ENCODE data around the gene BTG4.

- TF ChIP-seq, protein P1, sequence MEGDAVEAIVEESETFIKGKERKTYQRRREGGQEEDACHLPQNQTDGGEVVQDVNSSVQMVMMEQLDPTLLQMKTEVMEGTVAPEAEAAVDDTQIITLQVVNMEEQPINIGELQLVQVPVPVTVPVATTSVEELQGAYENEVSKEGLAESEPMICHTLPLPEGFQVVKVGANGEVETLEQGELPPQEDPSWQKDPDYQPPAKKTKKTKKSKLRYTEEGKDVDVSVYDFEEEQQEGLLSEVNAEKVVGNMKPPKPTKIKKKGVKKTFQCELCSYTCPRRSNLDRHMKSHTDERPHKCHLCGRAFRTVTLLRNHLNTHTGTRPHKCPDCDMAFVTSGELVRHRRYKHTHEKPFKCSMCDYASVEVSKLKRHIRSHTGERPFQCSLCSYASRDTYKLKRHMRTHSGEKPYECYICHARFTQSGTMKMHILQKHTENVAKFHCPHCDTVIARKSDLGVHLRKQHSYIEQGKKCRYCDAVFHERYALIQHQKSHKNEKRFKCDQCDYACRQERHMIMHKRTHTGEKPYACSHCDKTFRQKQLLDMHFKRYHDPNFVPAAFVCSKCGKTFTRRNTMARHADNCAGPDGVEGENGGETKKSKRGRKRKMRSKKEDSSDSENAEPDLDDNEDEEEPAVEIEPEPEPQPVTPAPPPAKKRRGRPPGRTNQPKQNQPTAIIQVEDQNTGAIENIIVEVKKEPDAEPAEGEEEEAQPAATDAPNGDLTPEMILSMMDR (IDR thresholded peaks at IDR 0.05; ENCODE audit: insufficient read depth, low read depth, low read length), result no peak
- TF ChIP-seq EZH2 (IDR thresholded peaks at IDR 0.05; ENCODE audit: insufficient read depth, low read length), result no peak
Observed at GRCh38 chr11:111466615-111467014, 45.6 kb downstream of the BTG4 start.
